B cell (primary cell): ENCODE results near the gene HOMER1.

Experiments used
- EZH2 ChIP-seq: IDR thresholded peaks from 2 replicates; pipeline ENCODE4 v1.6.1; 2012; ENCODE audit warnings: borderline replicate concordance, low read depth, mild to moderate bottlenecking, moderate library complexity, low read length; ENCODE audit not compliant: insufficient read depth, poor library complexity, severe bottlenecking
- TF ChIP-seq, protein P1 (sequence below): fragments of 200-600 bp; IDR thresholded peaks from one replicate; pipeline ENCODE4 v1.8.0; 2022; ENCODE audit warnings: antibody characterized with exemption, mild to moderate bottlenecking

DNA sequence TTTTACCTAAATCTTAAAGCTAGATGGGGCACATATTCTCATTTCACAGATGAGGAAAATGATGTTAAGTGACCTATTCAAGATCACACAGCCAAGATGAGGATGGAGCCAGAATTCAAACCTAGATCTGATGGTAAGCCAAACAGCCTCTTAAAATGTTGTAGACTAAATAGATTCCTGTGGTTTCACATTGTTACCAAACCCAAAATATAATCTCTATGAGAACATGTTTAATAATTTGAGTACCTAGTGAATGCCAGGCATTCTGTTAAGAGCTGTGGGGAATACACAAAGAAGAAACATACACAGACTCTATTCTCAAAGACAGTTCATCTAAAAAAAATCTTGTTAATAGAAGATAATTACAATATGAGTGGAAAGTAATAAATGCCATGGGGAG is 25.2 kb downstream of the HOMER1 start:
- TF ChIP-seq, protein P1, sequence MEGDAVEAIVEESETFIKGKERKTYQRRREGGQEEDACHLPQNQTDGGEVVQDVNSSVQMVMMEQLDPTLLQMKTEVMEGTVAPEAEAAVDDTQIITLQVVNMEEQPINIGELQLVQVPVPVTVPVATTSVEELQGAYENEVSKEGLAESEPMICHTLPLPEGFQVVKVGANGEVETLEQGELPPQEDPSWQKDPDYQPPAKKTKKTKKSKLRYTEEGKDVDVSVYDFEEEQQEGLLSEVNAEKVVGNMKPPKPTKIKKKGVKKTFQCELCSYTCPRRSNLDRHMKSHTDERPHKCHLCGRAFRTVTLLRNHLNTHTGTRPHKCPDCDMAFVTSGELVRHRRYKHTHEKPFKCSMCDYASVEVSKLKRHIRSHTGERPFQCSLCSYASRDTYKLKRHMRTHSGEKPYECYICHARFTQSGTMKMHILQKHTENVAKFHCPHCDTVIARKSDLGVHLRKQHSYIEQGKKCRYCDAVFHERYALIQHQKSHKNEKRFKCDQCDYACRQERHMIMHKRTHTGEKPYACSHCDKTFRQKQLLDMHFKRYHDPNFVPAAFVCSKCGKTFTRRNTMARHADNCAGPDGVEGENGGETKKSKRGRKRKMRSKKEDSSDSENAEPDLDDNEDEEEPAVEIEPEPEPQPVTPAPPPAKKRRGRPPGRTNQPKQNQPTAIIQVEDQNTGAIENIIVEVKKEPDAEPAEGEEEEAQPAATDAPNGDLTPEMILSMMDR, result no peak
- no peak for TF ChIP-seq EZH2
